Uterus (tissue), 4 donors: Measurements from ENCODE around the gene KRT84. TPM values are rescaled to one million over a fixed set of nuclear protein-coding genes. Genes with fewer than 3 reads are reported as not detected.
"Not testable (repeated sequence)": the region's sequence is repeated elsewhere in the genome, so short reads cannot be mapped to it uniquely, and the experiment has no call there.

Source experiments
- DNase-seq, 2 donors: peaks; one replicate each; pipeline ENCODE4 v3.0.0-alpha.2; 2019 to 2020
- H3K27ac ChIP-seq, 2 donors: fragments of 200-600 bp; sonication (generic); 1 replicate in 1 of 2; 2 replicates in 1 of 2; pipeline ENCODE4 v1.5.1; 2016 to 2018
- H3K27me3 ChIP-seq, 2 donors: fragments of 200-600 bp; sonication (generic); one replicate each; pipeline ENCODE4 v1.5.1; 2018 to 2019; ENCODE audit warnings: control low read depth in 1 of 2
- H3K36me3 ChIP-seq, 2 donors: fragments of 200-600 bp; sonication (generic); one replicate each; pipeline ENCODE4 v1.5.1; 2019; ENCODE audit warnings: control low read depth in 1 of 2
- H3K4me1 ChIP-seq, 2 donors: fragments of 200-600 bp; sonication (generic); one replicate each; pipeline ENCODE4 v1.5.1; 2018 to 2019; ENCODE audit warnings: control low read depth in 1 of 2
- H3K4me3 ChIP-seq, 2 donors: fragments of 200-600 bp; sonication (generic); 1 replicate in 1 of 2; 2 replicates in 1 of 2; pipeline ENCODE4 v1.5.1; 2018 to 2019; ENCODE audit warnings: mild to moderate bottlenecking in 1 of 2
- H3K9me3 ChIP-seq, 2 donors: fragments of 200-600 bp; sonication (generic); one replicate each; pipeline ENCODE4 v1.5.1; 2019; ENCODE audit warnings: control low read depth in 1 of 2
- POLR2A ChIP-seq, 2 donors: fragments of 450-650 bp; IDR thresholded peaks; one replicate each; pipeline ENCODE4 v1.6.1; 2016; ENCODE audit warnings: antibody characterized with exemption in 2 of 2, mild to moderate bottlenecking in 1 of 2, moderate library complexity in 1 of 2
- intact Hi-C: fragments of 100-400 bp; cut with DNase I; formaldehyde crosslinking; loops from one replicate; pipeline ENCODE4 v1.15.1; 2023; ENCODE audit warnings: low total_unique reads
- total RNA-seq, 4 donors: library from RNA; depleted of rRNA in 3 of 4; stranded (reverse); fragments of >200 nt in 3 of 4; gene quantifications; one replicate each; pipeline versions ENCODE4 v1.1.0 to v1.2.4, GENCODE V29; 2014 to 2023
- TF ChIP-seq, protein P1 (sequence below), 4 experiments: fragments of 200-600 bp in 2 of 4; fragments of 450-650 bp in 2 of 4; sonication (generic) in 2 of 4; IDR thresholded peaks; one replicate each; pipeline ENCODE4 v1.5.1; 2016 to 2019; ENCODE audit warnings: antibody characterized with exemption in 4 of 4, mild to moderate bottlenecking in 2 of 4, moderate library complexity in 1 of 4
- donor health status: DM: yes; HTN: yes; CAD: no.

The KRT84 gene
- total RNA-seq, 4 donors from 2014 or later = 0.14 TPM; not detected in 3

DNA sequence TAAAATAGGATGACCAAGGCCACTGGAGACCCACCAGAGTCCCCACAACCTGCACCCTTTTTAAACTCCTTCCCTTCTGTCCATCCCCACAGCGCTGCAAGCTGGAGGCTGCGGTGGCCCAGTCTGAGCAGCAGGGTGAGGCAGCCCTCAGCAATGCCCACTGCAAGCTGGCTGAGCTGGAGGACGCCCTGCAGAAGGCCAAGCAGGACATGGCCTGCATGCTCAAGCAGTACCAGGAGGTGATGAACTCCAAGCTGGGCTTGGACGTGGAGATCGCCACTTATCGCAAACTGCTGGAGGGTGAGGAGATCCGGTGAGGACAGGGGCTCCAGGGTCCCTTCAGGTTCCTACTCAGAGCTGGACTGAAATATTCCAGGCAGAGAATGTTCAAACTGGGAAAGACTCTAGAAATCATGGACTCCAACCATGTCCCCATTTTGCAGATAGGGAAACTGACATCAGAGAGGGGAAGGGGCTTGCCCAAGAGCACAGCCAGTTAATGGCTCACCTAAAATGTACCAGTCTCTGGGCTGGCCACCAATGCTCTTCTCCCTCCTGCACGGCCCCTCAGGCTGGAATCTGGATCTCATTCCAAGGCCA is 35.3 kb downstream of the KRT84 start:
- no peak overlapping the region for H3K4me3 ChIP-seq
- intact Hi-C loops = no loop called here
- no peaks in the 10 kb centered on the region for H3K36me3 ChIP-seq
- no peaks in the 10 kb centered on the region for H3K27me3 ChIP-seq
- H3K27ac ChIP-seq = no peak overlapping the region
- TF ChIP-seq POLR2A (IDR thresholded peaks at IDR 0.05) = no peak
- TF ChIP-seq, protein P1, sequence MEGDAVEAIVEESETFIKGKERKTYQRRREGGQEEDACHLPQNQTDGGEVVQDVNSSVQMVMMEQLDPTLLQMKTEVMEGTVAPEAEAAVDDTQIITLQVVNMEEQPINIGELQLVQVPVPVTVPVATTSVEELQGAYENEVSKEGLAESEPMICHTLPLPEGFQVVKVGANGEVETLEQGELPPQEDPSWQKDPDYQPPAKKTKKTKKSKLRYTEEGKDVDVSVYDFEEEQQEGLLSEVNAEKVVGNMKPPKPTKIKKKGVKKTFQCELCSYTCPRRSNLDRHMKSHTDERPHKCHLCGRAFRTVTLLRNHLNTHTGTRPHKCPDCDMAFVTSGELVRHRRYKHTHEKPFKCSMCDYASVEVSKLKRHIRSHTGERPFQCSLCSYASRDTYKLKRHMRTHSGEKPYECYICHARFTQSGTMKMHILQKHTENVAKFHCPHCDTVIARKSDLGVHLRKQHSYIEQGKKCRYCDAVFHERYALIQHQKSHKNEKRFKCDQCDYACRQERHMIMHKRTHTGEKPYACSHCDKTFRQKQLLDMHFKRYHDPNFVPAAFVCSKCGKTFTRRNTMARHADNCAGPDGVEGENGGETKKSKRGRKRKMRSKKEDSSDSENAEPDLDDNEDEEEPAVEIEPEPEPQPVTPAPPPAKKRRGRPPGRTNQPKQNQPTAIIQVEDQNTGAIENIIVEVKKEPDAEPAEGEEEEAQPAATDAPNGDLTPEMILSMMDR (IDR thresholded peaks at IDR 0.05) = no peak
- no peak for DNase-seq
- no peaks in the 10 kb centered on the region for H3K4me1 ChIP-seq
- H3K9me3 ChIP-seq = no peaks in the 10 kb centered on the region

DNA sequence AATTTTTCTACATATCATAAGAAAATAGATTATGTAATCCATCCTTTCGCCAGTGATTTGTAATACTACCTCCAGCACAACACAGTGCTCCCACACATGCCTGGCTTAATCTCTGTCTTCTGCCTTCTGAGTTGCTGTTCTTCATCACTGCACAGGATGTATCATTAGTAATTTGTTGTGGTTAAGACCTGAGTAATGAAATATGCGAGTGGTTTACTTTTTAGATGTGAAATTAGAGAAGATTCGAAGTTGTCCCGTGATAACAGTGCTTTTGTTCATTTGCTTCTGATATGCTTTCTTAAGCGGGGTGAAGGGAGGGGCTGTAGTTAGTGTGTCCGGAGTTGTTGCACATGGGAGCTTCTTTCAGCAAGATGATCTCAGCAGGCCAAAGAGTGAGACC is 36.3 kb downstream of the KRT84 start:
- Histone ChIP-seq H3K4me1 (no peaks in the 10 kb centered on the region), H3K9me3 (no peaks in the 10 kb centered on the region), H3K4me3 (no peak overlapping the region), H3K36me3 (no peaks in the 10 kb centered on the region), H3K27me3 (no peaks in the 10 kb centered on the region), H3K27ac (no peak overlapping the region)
- intact Hi-C loops = no loop called here
- TF ChIP-seq POLR2A (IDR thresholded peaks at IDR 0.05) = no peak
- TF ChIP-seq, protein P1 (IDR thresholded peaks at IDR 0.05) = no peak
- no peak for DNase-seq

DNA sequence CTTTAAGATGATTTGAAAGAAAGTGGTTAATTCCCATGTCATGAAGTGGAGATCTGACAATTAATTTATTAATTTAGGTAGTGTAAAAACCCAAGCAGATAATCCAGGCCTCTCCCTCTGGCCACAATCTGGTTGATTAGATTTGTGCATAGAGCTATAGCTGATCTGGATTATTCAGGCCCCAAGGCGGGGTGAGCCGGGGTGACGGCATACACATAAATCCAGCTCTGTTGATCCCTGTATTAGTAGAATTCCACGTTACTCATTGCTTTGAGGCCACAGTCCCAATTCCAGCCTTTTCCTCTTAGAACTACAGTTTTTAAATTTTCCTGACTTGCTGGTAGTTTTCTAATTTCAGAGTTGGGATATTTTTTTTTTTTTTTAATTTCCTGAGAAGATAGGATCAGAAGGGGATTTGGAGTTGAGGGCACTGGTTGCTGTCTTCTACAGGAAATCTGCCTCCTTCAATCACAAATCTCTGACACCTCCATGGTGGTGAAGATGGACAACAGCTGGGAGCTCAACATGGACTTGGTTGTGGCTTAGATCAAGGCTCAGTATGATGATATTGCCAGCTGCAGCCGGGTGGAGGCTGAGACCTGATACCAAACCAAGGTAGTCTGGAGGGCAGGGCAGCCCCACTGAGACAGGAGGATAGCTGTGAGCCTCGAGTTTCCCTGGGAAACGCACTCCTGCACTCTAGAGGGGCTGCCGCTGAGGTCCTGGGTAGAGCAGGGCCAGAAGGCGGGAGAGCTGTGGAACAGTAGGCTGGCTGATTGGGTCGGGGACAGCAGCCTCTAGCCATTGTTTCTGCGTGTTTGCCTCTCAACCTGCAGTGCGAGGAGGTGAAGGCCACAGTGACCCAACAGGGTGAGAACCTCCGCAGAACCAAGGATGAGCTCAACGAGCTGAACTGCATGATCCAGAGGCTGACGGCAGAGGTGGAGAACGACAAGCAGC is 37.6 kb downstream of the KRT84 start:
- H3K4me1 ChIP-seq = no peaks in the 10 kb centered on the region
- H3K9me3 ChIP-seq = no peaks in the 10 kb centered on the region
- intact Hi-C loops = no loop called here
- H3K36me3 ChIP-seq = no peaks in the 10 kb centered on the region
- TF ChIP-seq POLR2A (IDR thresholded peaks at IDR 0.05) = no peak
- TF ChIP-seq, protein P1 (IDR thresholded peaks at IDR 0.05) = no peak
- H3K27me3 ChIP-seq = no peaks in the 10 kb centered on the region
- no peak overlapping the region for H3K4me3 ChIP-seq
- DNase-seq = no peak
- no peak overlapping the region for H3K27ac ChIP-seq

DNA sequence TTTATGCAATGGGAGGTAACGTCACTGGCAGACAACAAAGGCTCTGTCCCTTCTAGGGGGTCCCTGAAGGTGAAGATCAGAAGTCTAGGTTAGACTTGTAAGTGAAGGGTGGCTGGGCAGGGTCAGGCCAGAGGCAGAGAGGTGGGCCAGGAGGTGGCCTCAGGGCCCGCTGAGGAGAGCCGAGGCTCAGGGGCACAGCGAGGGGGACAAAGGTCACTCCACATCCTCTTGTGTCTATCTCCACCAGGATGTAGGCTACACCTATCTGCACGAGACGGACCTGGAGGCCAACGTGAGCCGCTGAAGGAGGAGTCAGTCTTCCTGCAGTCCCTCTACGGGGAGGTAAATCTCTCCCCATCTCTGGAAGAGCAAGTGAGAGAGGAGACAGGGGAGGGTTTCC is 38.4 kb downstream of the KRT84 start:
- Histone ChIP-seq H3K27ac (no peak overlapping the region), H3K4me1 (no peaks in the 10 kb centered on the region), H3K27me3 (no peaks in the 10 kb centered on the region), H3K9me3 (no peaks in the 10 kb centered on the region), H3K36me3 (no peaks in the 10 kb centered on the region), H3K4me3 (no peak overlapping the region)
- DNase-seq = no peak
- TF ChIP-seq, protein P1 (IDR thresholded peaks at IDR 0.05) = no peak
- TF ChIP-seq POLR2A (IDR thresholded peaks at IDR 0.05) = no peak
- intact Hi-C loops = no loop called here

DNA sequence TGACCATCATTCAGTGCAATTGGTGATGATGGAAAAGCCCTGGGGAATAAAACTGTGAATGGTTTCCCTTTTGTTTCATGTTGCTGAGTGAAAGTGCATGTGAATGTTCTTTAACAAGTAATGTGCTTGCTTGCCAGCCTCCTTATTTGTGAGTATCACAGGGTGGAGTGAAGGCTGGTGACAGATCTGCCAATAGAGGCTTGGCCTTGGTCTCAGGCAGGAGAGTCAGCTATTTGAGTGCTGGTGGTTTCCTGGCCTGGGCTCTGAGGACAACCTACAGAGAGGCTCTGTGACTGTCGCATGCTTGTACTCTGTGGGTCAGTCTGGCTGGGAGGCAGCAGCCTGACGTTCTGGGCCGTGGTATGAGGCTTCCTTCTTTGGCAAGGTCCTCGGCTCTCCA is 38.9 kb downstream of the KRT84 start:
- Histone ChIP-seq H3K4me3 (no peak overlapping the region), H3K9me3 (no peaks in the 10 kb centered on the region), H3K27me3 (no peaks in the 10 kb centered on the region), H3K27ac (no peak overlapping the region), H3K4me1 (no peaks in the 10 kb centered on the region), H3K36me3 (no peaks in the 10 kb centered on the region)
- intact Hi-C loops = no loop called here
- no peak for TF ChIP-seq POLR2A (IDR thresholded peaks at IDR 0.05)
- TF ChIP-seq, protein P1 (IDR thresholded peaks at IDR 0.05) = no peak
- DNase-seq = no peak

DNA sequence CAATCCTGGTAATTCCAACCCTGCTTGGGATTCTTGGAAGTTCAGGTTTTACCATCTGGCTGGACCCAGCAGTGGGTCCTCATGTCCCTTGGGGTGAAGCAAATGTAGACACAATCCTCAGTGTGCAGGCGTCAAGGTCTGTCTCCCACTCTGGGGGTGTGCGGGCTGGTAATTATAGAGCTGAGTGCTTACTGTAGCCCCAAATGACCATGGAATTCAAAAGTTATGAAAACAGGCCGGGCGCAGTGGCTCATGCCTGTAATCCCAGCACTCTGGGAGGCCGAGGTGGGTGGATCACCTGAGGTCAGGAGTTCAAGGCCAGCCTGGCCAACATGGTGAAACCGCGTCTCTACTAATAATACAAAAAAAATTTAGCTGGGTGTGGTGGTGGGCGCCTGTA is 40.4 kb downstream of the KRT84 start:
- intact Hi-C loops, DNase-seq, H3K27me3 ChIP-seq, H3K27ac ChIP-seq, H3K9me3 ChIP-seq, H3K4me3 ChIP-seq, H3K4me1 ChIP-seq, H3K36me3 ChIP-seq: not testable (repeated sequence)
